GM10248 (cell line): Measurements from ENCODE around the gene RABL6.

Source experiments
- CTCF ChIA-PET: fragments of 300-600 bp; sonication (Branson Sonifier 250); formaldehyde crosslinking; extraction: SDS; loops from one replicate; lab custom pipeline; 2021; ENCODE audit warnings: antibody characterized with exemption; lab: Yijun Ruan, JAX
- POLR2A ChIA-PET: fragments of 350-650 bp; sonication (Branson Sonifier 250); formaldehyde crosslinking; extraction: SDS; loops from one replicate; lab custom pipeline; 2020; ENCODE audit warnings: antibody characterized with exemption; lab: Yijun Ruan, JAX
- DNase-seq: peaks from one replicate; pipeline ENCODE4 v3.0.0; 2012; ENCODE audit errors: extremely low spot score
- TF ChIP-seq, protein P1 (sequence below): IDR thresholded peaks from 2 replicates; pipeline ENCODE4 v1.5.1; 2012; ENCODE audit warnings: mild to moderate bottlenecking, low read depth; ENCODE audit errors: extremely low read depth, missing control alignments, control extremely low read depth

Gene RABL6

DNA sequence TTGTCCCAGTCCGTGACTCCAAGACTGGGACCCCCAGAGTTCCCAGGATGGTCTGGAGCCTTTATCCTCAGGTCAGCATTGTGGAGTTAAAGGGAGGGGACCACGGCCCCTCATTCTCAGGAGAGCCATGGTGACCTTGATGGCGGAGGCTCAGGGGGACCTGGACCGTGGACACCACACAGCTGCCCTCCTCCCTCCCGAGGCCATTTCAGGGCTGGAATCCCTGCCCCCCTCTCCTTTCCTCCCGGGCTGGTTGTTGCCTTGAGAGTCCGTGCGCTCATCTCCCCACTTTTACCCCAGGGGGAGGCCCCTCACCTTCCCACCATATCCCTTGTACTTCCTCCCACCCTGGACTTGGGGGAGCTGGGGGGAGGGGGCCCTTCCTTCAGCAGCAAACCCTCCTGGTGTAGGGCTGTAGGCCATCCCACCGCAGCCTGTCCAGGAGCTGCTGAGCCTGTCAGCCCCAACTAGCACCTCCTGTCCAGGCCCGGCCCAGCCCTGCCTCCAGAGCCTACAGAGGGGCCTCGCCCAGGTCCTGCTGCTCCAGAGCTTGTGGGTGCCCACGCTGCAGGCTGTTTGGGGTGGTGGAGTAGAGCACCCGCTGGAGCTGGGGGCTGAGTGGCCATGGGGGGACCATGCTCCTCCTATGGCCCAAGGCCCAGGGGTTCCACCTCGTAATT is 20.2 kb downstream of the RABL6 start:
- CTCF ChIA-PET, result interaction anchor here (1.5 kb wide), 1 partner anchor 207 kb away, joined by 4 read pairs; no protein-coding TSS in a partner anchor
- POLR2A ChIA-PET, result no interaction called here

DNA sequence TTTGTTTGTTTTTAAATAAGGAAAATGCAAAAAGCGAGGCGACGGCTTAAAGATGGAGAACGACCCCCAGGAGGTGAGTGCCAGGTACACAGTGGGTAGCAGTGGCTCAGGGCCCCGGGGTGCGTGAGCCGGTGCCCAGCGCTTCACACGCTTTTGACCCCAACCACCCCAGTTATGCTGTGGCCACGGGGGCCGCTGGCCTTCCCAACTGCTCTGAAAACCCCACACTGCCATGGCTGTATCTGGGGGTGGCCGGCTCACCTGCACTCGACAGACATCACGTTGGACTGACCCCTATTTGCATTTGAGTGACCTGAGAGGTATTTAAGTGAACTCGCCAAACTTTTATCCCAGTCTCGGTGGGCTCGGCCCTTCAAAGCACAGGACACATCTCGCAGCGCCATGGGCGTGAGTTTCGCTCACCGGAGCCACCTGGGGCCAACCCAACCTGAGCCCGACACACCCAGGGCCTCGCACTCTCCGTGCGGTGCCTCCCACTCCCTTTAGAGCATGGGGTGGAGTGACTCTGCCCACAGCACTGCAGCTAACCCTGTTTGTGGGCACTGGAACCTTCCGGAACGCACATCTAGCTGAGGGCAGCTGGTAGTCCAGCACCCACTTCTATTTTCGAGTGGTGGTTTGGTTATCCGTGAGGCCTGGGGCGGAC is 20.9 kb downstream of the RABL6 start:
- DNase-seq, result no peak
- TF ChIP-seq, protein P1, sequence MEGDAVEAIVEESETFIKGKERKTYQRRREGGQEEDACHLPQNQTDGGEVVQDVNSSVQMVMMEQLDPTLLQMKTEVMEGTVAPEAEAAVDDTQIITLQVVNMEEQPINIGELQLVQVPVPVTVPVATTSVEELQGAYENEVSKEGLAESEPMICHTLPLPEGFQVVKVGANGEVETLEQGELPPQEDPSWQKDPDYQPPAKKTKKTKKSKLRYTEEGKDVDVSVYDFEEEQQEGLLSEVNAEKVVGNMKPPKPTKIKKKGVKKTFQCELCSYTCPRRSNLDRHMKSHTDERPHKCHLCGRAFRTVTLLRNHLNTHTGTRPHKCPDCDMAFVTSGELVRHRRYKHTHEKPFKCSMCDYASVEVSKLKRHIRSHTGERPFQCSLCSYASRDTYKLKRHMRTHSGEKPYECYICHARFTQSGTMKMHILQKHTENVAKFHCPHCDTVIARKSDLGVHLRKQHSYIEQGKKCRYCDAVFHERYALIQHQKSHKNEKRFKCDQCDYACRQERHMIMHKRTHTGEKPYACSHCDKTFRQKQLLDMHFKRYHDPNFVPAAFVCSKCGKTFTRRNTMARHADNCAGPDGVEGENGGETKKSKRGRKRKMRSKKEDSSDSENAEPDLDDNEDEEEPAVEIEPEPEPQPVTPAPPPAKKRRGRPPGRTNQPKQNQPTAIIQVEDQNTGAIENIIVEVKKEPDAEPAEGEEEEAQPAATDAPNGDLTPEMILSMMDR, result no peak
- POLR2A ChIA-PET, result no interaction called here
- CTCF ChIA-PET, result interaction anchor here (1.2 to 1.5 kb wide), 3 partner anchors 42 to 207 kb away, joined by 3 to 5 read pairs (median 4); no protein-coding TSS in a partner anchor

More for the DNA sequence above, 20.2 kb downstream of the RABL6 start:
- DNase-seq, result no peak
- TF ChIP-seq, protein P1, result no peak

DNA sequence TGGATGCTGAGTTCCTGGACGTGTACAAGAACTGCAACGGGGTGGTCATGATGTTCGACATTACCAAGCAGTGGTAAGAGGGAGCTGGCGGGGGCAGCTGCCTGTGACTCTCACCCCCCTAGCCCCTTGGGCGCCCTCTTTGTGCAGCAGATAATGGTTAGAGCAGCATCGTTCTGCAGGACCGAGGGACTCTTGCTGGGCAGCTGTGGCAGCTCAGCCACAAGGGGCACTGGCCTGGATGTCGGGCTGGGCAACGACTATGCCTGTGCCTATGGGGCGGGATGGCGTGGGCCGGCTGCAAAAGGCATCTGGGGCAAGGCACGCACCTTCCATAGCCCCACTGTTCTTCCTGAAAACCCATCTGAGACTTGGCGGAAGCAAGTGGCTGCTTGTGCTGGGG is 21.7 kb downstream of the RABL6 start:
- DNase-seq, result no peak
- POLR2A ChIA-PET, result no interaction called here
- CTCF ChIA-PET, result interaction anchor here (0.8 to 3.2 kb wide), 4 partner anchors 11 to 200 kb away, joined by 3 to 14 read pairs (median 4); partner anchors contain the start of gene AJM1
- TF ChIP-seq, protein P1, result no peak

DNA sequence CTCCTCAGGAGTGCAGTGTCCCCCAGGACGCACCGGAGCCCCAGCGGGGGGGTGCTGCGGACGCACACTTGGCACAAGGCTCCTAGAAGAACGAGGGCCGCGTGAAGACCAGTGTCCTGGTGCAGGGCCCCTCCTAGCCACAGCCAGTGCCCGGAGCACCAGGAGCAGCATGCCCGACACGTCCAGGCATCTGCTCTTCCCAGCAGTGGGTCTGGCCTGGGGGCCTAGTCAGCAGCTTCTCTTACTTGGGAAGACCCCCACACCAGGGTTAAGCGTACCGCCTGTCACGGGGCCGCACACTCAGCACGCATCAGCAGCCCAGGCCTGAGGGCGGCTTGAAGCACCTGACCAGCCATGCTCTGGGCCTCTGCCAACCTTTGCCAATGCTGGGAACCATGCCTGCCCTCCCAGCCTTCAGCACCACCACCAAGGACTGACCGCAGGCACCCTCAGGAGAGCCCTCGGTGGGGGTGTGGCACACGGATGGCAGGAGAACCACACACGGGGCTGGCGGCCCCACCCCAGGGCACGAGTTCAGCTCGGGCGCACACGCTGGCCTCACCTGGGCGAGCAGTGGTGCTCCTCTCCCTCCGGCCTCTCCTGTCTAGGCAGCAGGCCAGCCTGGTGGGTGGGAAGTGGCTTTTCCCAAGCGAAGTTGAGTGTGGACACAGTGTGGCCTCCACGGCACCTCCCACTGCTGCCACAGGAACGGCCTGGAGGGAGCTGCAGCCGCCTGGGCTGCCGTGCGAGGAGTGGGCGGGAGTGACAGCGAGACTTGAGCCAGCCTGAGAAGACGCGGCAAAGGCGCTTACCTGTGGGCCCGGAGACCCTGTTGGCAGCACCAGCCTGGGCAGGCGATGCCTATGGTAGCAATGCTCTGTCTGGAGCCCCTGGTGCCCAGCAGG is 22.5 kb downstream of the RABL6 start:
- ChIA-PET CTCF (interaction anchor here (0.8 to 3.2 kb wide), 3 partner anchors 10 to 199 kb away, joined by 3 to 14 read pairs (median 5); partner anchors contain the start of gene AJM1), POLR2A (no interaction called here)
- TF ChIP-seq, protein P1, result no peak
- DNase-seq, result no peak

DNA sequence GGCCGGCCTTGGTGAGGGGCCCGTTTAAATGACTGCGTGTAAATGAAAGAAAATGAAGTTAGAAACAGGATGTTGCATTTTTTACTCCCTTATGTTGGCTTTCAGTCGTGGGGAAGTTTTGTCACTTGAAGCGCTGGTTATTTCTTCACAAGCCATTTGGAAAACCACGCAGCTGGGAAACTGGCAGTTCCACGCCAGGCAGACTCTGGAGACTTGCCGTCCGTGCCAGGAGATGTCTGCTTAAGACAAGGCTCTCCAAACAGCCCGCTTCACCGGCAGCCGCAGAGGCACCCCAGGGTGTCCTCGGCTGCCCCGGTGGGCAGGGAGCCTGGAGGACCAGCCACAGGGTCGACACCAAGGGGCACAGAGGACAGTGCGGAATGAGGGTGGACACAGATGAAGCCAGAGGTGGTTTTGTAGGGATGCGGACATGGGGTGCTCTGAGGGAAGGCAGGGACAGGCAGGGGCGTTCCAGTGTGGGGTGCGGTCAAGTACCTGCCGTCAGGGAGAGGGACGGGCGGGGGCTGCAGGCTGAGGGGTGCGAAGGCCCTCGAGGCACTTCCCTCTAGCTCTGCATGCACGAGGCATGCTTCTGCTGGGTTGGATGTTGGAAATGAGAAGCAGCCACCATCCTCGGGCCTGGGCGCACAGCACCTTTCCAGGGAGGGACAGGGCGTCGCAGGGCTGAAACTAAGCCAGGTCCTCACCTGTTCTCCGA is 23.4 kb downstream of the RABL6 start:
- ChIA-PET POLR2A (no interaction called here), CTCF (interaction anchor here (3.2 kb wide), 1 partner anchor 11 kb away, joined by 14 read pairs; the partner anchor contains the start of gene AJM1)
- no peak for DNase-seq
- TF ChIP-seq, protein P1, result no peak

DNA sequence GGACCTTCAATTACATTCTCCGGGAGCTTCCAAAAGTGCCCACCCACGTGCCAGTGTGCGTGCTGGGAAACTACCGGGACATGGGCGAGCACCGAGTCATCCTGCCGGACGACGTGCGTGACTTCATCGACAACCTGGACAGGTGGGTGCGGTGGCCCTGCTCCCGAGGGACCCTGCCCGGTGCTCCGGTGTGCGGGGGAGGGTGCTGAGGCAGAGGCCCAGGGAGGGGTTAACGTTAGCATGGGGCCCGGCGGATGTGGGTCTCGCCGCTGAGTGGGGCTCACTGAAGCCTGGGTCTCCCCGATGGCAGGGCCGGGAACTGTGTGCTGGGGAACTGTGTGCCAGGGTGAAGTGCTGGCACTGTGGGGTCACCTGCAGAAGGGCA is 24.0 kb downstream of the RABL6 start:
- ChIA-PET CTCF (interaction anchor here (0.8 to 3.2 kb wide), 2 partner anchors 11 to 199 kb away, joined by 3 to 14 read pairs; partner anchors contain the start of gene AJM1), POLR2A (no interaction called here)
- DNase-seq, result no peak
- TF ChIP-seq, protein P1, result no peak
